Epidermal melanocyte (primary cell): ENCODE measurements around the gene DDX19B.
A peak's percentile ranks its signal among the peaks of the same experiment; 100 is the strongest.
"Not testable (repeated sequence)": the region's sequence is repeated elsewhere in the genome, so short reads cannot be mapped to it uniquely, and the experiment has no call there.

Source experiments
- DNase-seq: peaks from one replicate; pipeline ENCODE4 v3.0.0; 2011; ENCODE audit warnings: low spot score; ENCODE audit not compliant: insufficient read length

DDX19B gene

DNA sequence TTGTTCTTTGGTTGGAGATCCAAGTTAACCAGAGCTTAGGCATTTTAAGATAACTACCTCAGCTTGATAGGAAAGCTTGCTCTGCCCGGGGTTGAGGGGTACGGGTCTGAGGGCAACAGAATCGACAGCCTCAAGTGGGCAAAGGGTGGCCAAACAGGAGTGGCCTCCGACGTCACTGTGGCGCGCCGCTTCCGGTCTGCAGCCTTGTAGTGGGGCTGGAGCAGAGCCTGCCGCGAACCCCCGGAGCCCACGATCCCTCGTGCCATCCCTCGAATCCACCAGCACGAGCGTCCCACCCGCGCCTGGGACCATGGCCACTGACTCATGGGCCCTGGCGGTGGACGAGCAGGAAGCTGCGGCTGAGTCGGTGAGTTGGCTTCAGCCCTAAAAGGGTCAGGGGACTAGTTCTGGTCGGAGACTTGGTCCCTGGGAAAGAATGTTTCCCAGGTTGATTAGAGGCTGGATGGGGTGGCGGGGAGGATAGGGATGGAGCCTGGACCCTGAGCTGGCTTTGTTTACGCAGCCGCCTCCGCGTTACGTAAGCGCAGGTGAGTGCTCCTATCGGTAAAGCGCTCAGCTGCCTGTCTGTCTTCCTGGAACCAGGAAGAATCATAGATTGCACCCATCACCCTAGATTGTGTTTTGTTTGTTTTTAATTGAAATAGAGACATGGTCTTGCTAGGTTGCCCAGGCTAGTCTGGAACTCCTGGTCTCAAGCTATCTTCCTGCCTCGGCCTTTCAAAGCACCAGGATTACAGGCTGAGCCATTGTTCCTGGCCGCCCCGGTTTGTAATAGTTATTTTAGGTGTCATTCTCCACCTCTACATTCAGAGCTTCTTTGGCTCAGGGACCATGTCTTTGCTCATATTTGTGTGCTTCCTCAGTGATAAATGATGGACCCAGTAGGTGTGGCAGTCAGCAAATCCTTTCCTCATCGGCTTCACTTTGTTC is at the start of gene DDX19B:
Gene DDX19B, plus strand, starts transcription at position 199 of the 951 bp plus-strand sequence. Its CDS starts 112 bp downstream, at position 311.
- peak; percentile 76 for DNase-seq

- not testable (repeated sequence) for DNase-seq
These were observed 49.3 kb upstream of the DDX19B start for GRCh38 chr16:70249697-70250096.

GRCh38 chr16:70250748-70251628 is 48.0 kb upstream of the DDX19B start:
- DNase-seq = peak; percentile 14

DNA sequence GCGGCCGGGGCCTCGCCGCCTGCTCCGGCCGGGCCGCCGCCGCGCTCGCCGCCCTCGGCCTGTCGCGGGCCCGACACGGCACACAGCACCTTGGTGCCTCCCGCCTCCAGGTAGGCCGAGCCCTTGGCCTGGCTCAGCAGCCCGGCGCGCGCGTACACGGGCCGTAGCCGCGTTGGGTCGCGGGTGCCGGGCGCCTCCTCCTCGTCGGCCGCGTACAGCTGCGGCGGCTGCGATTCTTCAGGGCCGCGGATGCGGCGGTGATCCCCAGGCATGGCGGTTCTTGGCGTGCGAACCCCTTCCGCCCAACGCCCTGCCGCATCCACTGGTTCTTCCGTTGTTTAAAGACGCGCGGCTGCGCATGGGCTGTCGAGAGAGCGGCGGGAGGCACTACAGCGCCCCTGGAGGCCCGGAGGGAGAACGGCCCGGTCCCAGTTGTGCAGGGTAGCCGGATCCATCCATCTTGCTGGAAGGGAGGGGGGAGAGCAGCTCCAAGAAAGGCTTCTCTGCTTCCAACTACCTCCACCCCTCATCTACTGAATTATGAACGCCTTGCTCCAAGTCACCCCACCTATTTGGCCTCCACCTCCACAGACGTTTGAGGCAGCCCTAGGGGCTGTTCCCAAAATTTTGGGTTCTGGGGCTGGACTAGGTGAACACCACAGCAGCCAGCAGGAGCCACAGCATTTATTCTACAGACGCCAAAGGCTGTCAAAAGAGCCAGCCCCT is 47.2 kb upstream of the DDX19B start, which contains the start of gene EXOSC6:
Gene EXOSC6, minus strand, starts transcription at position 312 of the 726 bp plus-strand sequence. Its CDS starts 40 bp downstream, at position 272.
- DNase-seq = peak; percentile 90

DNA sequence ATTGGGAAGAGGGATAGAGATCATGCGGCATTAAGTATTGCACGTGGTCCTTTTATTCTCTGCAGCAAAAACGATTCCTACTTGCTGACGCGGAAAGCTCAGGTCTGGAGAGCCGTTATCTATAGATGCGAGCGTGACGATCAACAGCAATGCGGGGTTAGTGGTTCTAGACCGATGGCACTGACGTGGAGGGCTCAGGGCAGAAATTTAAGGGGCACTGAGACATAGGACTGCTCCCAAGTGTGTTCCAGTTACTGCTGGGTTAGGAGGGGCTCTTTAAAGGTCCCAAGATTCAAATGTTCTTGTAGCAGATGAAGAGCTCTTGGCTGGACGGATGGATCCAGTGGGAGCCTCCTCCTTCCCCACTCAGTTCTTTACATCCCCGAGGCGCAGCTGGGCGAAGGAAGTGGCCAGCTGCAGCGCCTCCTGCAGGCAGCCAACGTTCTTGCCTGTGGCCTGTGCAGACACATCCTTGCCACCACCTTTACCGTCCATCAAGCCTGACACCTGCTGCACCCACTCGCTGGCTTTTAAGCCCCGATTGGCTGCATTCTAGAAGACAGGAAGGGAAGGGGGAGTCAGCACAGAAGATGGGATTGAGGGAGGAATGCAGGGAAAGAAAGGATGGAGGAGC is 46.5 kb upstream of the DDX19B start:
- DNase-seq = no peak

- DNase-seq = no peak
These were observed 45.5 kb upstream of the DDX19B start for GRCh38 chr16:70253291-70254106.

DNA sequence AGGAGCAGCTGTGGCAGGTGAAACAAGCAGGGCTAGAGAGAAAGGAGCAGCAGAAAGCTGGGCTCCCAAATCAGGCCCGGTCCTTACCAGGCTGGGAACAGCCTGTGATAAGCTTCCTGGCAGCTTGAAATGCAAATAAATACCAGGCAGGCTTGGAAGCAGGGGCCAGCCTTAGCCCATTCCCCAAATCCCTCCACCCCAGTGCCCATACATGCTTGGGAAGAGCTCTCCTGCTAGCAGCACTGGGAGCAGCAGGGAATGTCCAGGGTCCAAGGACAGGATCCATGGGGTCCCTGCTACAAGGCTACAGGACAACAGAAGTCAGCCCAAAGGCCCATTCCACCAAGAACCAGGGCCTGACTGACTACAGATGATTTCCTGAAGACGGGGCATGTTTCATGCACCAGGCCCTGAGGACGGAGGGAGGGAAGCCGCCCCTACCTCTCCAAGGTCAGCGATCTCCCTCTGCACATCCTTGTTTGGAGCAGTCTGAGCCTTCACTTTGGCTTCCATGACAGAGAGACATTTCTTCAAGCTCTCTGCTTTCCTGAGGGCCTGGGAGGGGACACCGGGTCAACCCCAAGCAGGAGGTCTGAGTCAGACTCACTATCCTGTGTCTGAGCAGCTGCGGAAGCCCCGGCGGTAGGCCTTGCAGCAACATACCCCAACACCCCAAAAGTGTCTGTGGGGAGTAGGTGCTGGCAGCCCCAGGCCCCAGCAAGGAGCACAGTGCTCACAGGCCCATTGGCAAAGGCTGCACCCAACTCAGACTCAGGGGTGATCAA is 44.6 kb upstream of the DDX19B start:
- no peak for DNase-seq

DNA sequence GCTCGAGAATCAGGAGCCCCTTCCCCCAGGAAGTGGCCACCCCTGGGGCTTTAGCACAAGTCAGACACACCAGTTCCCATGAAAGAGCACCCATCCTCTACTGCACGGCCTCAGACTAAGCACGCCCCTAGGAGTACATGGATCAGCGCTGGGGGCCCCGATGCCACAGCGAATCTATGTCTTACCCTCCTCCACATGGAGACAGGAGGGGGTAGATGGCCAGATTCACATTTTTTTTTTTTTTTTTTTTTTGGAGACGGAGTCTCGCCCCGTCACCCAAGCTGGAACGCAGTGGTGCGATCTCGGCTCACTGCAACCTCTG is 44.1 kb upstream of the DDX19B start:
- DNase-seq = no peak

GRCh38 chr16:70255574-70255973 is 43.4 kb upstream of the DDX19B start:
- DNase-seq = no peak

DNA sequence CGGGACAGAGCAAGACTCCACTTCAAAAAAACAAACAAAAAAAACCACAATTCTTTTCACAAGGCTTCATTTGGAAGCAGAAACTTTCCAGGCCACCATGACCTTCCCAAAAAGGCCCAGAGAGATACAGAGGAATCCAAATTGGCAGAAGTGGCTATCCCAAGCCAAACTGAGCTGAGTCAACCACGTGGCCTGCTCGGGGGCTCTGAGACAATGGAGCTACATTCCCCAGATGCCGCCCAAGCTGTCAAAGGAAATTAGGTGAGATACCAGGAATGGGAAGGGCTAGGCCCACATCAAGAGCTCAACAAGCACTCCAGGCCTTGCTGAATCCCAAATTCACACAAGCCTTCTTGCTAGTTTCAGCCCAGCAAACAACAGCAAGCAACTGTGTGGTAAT is 41.6 kb upstream of the DDX19B start:
- DNase-seq = no peak

DNA sequence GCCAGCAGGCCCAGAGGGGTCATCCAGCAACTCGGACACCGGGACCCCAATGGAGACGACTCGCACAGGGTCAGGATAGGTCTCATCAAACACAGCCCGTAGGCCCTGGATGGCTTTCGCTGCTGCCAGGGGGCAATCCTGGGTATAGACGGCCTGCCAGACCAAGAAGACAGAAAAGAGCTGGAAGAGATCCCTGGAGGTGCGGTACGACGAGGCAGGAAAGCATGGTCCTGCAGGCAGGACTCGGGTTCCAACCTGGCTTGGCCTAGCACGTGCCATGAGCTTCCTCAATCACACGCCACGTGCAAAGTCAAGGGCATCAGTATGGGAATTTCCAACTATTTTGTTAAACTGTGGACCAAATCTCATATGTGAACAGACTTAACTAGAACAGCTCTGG is 40.9 kb upstream of the DDX19B start:
- no peak for DNase-seq

DNA sequence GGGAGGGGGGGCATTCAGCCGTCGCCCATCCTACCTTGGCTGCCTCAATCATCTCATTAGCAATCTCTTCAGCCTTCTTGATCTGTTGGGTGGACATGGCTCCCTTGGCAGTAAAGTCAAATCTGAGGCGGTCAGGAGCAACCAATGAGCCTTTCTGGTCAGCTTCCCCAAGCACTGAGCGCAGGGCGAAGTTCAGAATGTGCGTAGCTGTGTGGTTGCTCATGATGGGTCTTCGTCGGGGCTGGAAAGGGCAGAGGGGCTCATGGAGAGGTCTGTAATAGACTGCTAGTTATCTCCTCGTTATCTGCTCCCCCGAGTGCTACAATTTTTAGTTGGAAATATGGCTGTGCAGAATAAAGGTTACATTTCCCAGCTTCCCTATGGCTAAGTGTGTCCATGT is 40.0 kb upstream of the DDX19B start:
- DNase-seq = no peak

- DNase-seq = not testable (repeated sequence)
These were observed 39.1 kb upstream of the DDX19B start for GRCh38 chr16:70259903-70260302.

DNA sequence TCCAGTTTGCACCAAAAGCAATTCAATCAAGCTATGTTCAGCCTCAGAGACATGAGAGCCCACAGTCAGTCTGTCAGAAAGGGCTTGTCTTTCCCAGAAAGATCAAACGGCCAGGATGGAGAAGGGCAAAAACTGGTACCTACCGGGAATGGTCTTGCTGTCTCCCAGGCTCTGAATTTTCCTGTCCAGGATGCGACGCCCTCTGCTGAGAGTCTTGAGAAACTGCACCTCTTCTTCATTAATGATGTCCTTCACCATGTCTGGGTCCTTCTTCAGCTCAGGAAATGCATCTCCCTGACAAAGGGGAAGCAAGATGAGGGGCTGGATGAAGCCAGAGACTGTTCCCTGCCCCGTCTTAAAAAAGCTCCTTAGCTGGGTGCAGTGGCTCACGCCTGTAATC is 31.5 kb upstream of the DDX19B start:
- DNase-seq = peak; percentile 60

DNA sequence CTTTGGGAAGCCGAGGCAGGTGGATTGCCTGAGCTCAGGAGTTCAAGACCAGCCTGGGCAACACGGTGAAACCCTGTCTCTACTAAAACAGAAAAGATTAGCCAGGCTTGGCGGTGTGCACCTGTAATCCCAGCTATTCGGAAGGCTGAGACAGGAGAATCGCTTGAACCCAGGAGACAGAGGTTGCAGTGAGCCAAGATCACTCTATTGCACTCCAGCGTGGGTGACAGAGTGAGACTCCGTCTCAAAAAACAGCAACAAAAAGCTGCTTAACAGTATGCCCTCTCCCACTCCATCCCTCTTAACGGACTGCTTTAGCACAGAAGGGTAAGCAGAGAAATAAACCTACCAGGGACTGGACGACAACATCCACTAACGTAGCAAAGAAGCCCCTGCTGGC is 31.1 kb upstream of the DDX19B start:
- not testable (repeated sequence) for DNase-seq

DNA sequence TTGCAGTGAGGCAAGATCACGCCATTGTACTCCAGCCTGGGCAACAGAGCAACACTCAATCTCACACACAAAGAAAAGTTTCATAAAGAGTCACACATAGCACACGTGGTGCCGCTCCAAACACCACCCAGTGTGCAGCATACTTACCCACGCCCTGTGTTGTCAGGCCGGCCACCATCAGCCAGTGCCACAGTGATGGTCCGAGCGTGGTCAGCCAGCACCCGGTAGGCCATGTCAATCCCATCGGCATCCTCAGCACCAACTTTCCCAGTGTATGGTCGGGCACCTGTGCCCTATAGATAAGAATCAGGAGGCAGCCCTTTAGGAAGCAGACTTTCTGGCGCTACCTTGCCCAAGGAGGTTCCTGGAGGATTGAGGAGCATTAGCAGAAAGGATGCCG is 29.5 kb upstream of the DDX19B start:
- no peak for DNase-seq

DNA sequence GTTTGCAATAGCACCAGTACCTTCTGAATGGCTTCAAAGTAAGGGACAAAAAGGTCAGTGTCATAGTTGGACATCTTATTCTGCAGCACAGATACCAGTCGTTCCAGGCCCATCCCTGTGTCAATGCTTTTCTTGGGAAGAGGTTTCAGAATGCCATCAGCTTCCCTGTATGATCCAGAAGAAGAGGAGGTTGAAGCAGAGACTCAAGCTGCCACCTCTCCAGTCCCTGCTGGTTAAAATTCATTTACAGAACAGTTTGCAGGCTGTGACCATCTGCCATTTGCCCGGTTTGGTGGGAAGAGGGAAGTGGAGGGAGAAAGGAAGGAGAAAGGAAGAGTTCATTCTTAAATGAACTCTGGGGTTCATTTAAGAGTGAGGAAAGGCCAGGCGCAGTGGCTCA is 28.8 kb upstream of the DDX19B start:
- DNase-seq = no peak

DNA sequence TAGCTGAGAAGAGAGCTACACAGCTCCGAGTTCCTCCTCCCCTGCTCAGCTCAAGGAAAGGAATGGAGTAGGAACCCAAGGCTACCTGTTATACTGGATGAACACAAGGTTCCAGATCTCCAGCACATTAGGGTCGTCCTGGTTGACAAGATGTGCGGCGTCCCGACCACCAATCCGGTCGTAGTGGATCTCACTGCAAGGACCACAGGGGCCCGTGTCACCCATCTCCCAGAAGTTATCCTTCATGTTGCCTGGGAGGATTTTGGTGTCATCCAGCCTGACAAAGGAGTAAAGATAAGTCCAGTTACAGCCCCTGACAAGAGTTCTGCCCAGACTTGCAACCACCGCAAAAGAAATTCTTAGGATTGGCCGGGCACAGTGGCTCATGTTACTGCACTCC is 27.3 kb upstream of the DDX19B start:
- no peak for DNase-seq

DNA sequence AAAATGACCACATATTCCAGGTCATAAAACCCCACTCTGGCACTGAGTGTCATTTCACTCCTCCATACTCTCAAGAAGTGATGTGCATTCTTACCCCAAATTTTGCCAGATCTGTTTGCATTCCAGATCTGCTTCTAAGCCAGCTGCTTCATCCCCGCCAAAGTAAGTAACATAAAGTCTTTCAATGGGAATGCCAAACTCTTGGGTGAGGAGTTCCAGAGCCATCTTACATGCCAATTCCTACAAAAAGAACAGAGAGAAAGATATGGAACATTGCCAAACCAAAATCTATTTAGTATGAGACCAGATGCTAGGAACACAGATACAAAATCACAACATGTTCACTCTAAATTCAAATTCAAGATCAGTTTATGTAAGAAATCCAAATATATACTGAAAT is 22.6 kb upstream of the DDX19B start:
- DNase-seq = no peak
